ENCODE results near the gene CHMP5. TPM values are rescaled to one million over a fixed set of nuclear protein-coding genes. Genes with fewer than 3 reads are reported as not detected.

The CHMP5 gene
- 70.7 and 76.7 TPM in 2 replicates for total RNA-seq

GRCh38 chr9:33264473-33265177 lies at the start of gene CHMP5, which contains the start of gene BAG1:
CHMP5 (plus strand) TSS chr9:33265049; CDS start chr9:33265079, 30 bp downstream.
BAG1 (minus strand) TSS chr9:33264708.
- DNase-seq (ENCODE audit: low spot score): peak; percentile 99
- Mint-ChIP-seq H3K27me3 (ENCODE audit: insufficient read depth) (no peaks in the 10 kb centered on the region), H3K27ac (peak within 1 kb of the TSS; percentile 94), H3K36me3 (ENCODE audit: low read depth) (peaks cover 45% of the 10 kb centered on the region), H3K9me3 (no peaks in the 10 kb centered on the region), H3K4me3 (peak within 1 kb of the TSS; percentile 96), H3K4me1 (ENCODE audit: low read depth) (peaks cover 58% of the 10 kb centered on the region)
- intact Hi-C loops (cut with micrococcal nuclease): loop anchor here (1.0 to 5.0 kb wide), 11 partner anchors 26 to 784 kb away; partner anchors contain the start of genes APTX, B4GALT1, DNAJA1 and NFX1

- DNase-seq (ENCODE audit: low spot score): no peak
- intact Hi-C loops (cut with micrococcal nuclease): no loop called here
- no peak overlapping the region for H3K4me3 Mint-ChIP-seq
- peaks cover 29% of the 10 kb centered on the region for H3K4me1 Mint-ChIP-seq (ENCODE audit: low read depth)
- no peaks in the 10 kb centered on the region for H3K9me3 Mint-ChIP-seq
- peaks cover 17% of the 10 kb centered on the region for H3K27me3 Mint-ChIP-seq (ENCODE audit: insufficient read depth)
- no peaks in the 10 kb centered on the region for H3K36me3 Mint-ChIP-seq (ENCODE audit: low read depth)
- H3K27ac Mint-ChIP-seq: no peak overlapping the region
Measured at GRCh38 chr9:33220681-33221567, 43.9 kb upstream of the CHMP5 start.

GRCh38 chr9:33221568-33221884 lies 43.3 kb upstream of the CHMP5 start:
- intact Hi-C loops (cut with micrococcal nuclease): no loop called here
- Mint-ChIP-seq H3K36me3 (ENCODE audit: low read depth) (no peaks in the 10 kb centered on the region), H3K4me1 (ENCODE audit: low read depth) (peaks cover 33% of the 10 kb centered on the region), H3K4me3 (no peak overlapping the region), H3K9me3 (no peaks in the 10 kb centered on the region), H3K27me3 (ENCODE audit: insufficient read depth) (peaks cover 14% of the 10 kb centered on the region), H3K27ac (no peak overlapping the region)
- no peak for DNase-seq (ENCODE audit: low spot score)

- Mint-ChIP-seq H3K27me3 (ENCODE audit: insufficient read depth) (peaks cover 11% of the 10 kb centered on the region), H3K36me3 (ENCODE audit: low read depth) (no peaks in the 10 kb centered on the region), H3K4me3 (no peak overlapping the region), H3K27ac (no peak overlapping the region), H3K4me1 (ENCODE audit: low read depth) (peaks cover 38% of the 10 kb centered on the region), H3K9me3 (no peaks in the 10 kb centered on the region)
- intact Hi-C loops (cut with micrococcal nuclease): no loop called here
- DNase-seq (ENCODE audit: low spot score): no peak
Measured at GRCh38 chr9:33222031-33222430, 42.8 kb upstream of the CHMP5 start.

GRCh38 chr9:33223696-33224095 lies 41.2 kb upstream of the CHMP5 start:
- Mint-ChIP-seq H3K9me3 (no peaks in the 10 kb centered on the region), H3K27me3 (ENCODE audit: insufficient read depth) (no peaks in the 10 kb centered on the region), H3K27ac (no peak overlapping the region), H3K4me1 (ENCODE audit: low read depth) (peaks cover 38% of the 10 kb centered on the region), H3K4me3 (no peak overlapping the region), H3K36me3 (ENCODE audit: low read depth) (no peaks in the 10 kb centered on the region)
- no peak for DNase-seq (ENCODE audit: low spot score)
- intact Hi-C loops (cut with micrococcal nuclease): loop anchor here (2.0 kb wide), 1 partner anchor 21 kb away; no protein-coding TSS in a partner anchor

DNA sequence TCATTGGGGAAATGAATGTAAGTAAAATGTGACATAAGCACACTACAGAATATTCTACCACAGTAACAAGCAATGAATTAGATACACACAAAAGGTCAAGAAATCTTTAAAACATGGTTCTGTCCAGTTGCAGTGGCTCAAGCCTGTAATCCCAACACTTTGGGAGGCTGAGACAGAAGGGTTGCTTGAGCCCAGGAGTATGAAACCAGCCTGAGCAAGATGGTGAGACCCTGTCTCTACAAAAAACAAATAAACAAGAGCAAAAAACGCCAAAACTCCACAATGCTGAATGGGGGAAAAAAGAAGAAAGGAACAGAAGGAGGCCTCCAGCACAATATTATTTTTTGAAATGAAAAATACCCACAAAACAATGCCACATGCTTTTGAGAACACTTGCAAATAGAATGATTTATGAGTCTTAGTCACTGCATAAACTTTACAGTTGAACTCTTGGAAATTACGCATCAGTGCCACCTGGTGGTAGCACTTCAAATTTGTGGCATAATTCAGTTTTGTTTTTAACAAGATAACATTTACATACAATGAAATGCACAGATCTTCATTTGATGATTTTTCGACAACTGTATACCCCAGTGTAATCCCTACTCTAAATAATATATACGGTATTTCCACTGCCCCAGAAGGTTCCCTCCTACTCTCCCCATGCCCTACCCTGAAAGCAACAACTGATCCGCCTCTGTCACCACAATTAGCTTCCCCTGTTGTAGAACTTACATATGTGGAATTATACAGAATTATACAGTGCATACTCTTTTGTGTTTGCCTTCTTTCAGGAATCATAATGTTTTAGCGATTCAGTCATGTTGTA lies 39.3 kb upstream of the CHMP5 start:
- Mint-ChIP-seq H3K4me3 (no peak overlapping the region), H3K27me3 (ENCODE audit: insufficient read depth) (no peaks in the 10 kb centered on the region), H3K36me3 (ENCODE audit: low read depth) (no peaks in the 10 kb centered on the region), H3K27ac (peak overlapping the region; percentile 70), H3K4me1 (ENCODE audit: low read depth) (peaks cover 36% of the 10 kb centered on the region), H3K9me3 (no peaks in the 10 kb centered on the region)
- intact Hi-C loops (cut with micrococcal nuclease): loop anchor here (1.0 to 2.0 kb wide), 7 partner anchors 23 to 224 kb away; partner anchors contain the start of genes APTX, B4GALT1, BAG1 and SMU1
- DNase-seq (ENCODE audit: low spot score): peak; percentile 55

- no peaks in the 10 kb centered on the region for H3K36me3 Mint-ChIP-seq (ENCODE audit: low read depth)
- H3K4me1 Mint-ChIP-seq (ENCODE audit: low read depth): peaks cover 23% of the 10 kb centered on the region
- H3K4me3 Mint-ChIP-seq: no peak overlapping the region
- no peak overlapping the region for H3K27ac Mint-ChIP-seq
- no peaks in the 10 kb centered on the region for H3K9me3 Mint-ChIP-seq
- H3K27me3 Mint-ChIP-seq (ENCODE audit: insufficient read depth): no peaks in the 10 kb centered on the region
- intact Hi-C loops (cut with micrococcal nuclease): no loop called here
- DNase-seq (ENCODE audit: low spot score): no peak
Measured at GRCh38 chr9:33227008-33227398, 37.8 kb upstream of the CHMP5 start.

DNA sequence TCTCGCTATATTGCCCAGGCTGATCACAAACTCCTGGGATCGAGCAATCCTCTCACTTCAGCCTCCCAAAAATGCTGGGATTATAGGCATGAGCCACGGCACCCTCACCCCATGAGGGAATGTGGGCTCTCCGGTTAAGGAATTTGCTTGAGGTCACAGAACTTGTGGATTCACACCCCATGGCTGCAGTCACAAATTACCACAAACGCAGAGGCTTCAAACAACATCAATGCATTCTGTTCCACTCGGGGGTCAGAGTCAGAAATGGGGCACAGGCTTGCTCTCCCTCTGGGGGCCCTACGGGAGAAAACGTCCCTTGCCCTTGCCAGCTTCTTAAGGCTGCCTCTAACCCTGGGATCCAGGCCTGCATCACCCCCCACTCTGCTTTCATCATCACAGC lies 37.1 kb upstream of the CHMP5 start:
- no peaks in the 10 kb centered on the region for H3K27me3 Mint-ChIP-seq (ENCODE audit: insufficient read depth)
- H3K27ac Mint-ChIP-seq: no peak overlapping the region
- intact Hi-C loops (cut with micrococcal nuclease): no loop called here
- H3K4me1 Mint-ChIP-seq (ENCODE audit: low read depth): peaks cover 21% of the 10 kb centered on the region
- no peaks in the 10 kb centered on the region for H3K36me3 Mint-ChIP-seq (ENCODE audit: low read depth)
- no peak overlapping the region for H3K4me3 Mint-ChIP-seq
- H3K9me3 Mint-ChIP-seq: no peaks in the 10 kb centered on the region
- no peak for DNase-seq (ENCODE audit: low spot score)

DNA sequence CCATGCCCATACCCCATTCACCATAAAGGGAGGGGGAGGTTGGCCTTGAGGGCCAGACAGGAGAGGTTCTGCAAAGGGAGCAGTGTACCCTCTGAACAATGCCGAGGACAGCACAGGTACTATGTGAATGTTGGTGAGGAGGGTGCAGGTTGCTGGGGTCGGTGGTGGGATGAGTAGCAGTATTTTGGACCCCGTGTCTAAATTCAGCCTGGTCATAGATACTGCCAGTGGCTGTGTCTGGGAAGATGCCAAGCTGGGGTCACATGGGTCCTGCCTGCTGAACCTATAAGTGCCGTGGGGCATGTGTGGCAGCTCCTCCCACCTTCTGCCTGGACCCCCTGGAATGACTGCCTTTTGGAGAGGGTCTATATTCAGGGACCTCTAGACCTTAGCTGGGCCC lies 36.2 kb upstream of the CHMP5 start:
- Mint-ChIP-seq H3K27ac (no peak overlapping the region), H3K4me1 (ENCODE audit: low read depth) (peaks cover 18% of the 10 kb centered on the region), H3K27me3 (ENCODE audit: insufficient read depth) (no peaks in the 10 kb centered on the region), H3K9me3 (no peaks in the 10 kb centered on the region), H3K4me3 (no peak overlapping the region), H3K36me3 (ENCODE audit: low read depth) (no peaks in the 10 kb centered on the region)
- no peak for DNase-seq (ENCODE audit: low spot score)
- intact Hi-C loops (cut with micrococcal nuclease): no loop called here

DNA sequence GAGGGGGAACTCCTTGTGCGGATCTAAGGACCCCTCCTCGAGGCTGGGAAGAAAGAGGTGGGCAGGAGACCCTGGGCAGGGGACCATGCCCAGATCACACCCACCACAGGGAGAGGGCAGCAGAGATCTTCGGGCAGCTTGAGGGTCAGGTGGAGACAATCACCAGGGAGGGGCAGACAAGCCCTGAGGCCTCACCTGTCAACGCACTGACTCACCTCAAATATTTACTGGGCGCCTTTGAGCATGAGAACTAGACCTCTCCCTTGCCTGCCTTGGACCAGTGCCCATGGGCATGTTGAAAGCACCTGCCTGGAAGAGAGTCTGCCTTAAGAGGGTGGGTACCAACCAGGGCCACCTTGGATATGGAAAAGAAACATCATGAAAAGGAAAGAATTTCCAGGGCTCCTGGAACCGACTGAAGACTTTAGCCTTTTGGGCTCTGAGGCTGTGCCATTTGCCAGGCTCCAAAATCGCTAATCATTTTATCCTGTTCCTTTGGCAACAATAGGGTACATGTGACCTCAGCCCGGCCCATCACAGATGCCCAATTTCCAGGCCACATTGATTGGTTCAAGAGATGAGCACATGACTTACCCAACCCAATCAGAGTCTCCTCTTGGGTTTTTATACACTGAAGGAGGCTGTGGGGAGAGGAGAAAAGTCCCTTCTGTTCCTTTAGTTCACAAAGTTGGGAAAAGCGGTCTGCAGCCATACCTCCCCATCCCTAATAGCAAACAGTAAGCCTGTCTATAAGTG lies 35.3 kb upstream of the CHMP5 start:
- no peak for DNase-seq (ENCODE audit: low spot score)
- Mint-ChIP-seq H3K4me3 (no peak overlapping the region), H3K36me3 (ENCODE audit: low read depth) (no peaks in the 10 kb centered on the region), H3K27ac (no peak overlapping the region), H3K27me3 (ENCODE audit: insufficient read depth) (peaks cover under 1% of the 10 kb centered on the region), H3K9me3 (no peaks in the 10 kb centered on the region), H3K4me1 (ENCODE audit: low read depth) (peaks cover 18% of the 10 kb centered on the region)
- intact Hi-C loops (cut with micrococcal nuclease): no loop called here

DNA sequence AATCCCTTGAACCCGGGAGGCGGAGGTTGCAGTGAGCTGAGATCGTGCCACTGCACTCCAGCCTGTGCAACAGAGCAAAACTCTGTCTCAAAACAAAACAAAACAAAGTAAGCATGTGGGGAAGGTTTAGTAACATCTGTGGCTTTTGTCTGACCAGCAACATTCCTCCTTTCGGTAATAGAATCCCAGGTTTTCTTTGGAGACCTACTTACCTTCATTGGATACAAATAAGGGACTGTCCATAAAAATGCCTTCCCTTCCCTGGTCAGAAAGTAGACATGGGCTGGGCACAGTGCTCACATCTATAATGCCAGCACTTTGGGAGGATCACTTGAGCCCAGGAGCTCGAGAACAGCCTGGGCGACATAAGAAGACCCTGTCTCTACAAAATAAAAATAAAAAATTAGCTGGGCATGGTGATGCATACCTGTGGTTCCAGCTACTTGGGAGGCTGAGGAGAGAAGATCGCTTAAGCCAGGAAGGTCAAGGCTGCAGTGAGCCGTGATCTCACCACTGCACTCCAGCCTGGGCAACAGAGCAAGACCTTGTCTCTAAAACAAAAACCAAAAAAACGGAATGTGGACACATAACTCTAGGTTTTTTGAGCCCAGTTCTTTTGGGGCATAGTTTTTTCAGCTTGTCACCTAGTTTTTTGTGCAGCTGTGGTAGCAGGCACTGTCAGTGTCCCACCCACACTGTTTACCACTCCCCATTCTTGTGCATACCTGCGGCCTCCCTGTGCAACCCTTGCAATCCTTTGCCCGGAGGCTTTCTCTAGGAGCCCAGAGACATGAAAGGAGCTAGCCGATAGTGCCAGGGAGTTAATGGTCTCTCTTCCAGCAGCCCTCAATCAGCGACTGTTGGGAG lies 33.9 kb upstream of the CHMP5 start:
- Mint-ChIP-seq H3K27me3 (ENCODE audit: insufficient read depth) (peaks cover 7% of the 10 kb centered on the region), H3K27ac (no peak overlapping the region), H3K4me3 (no peak overlapping the region), H3K9me3 (no peaks in the 10 kb centered on the region), H3K4me1 (ENCODE audit: low read depth) (peaks cover 8% of the 10 kb centered on the region), H3K36me3 (ENCODE audit: low read depth) (no peaks in the 10 kb centered on the region)
- intact Hi-C loops (cut with micrococcal nuclease): no loop called here
- no peak for DNase-seq (ENCODE audit: low spot score)

Measured in activated T-helper 1 cell treated with anti-CD3 and anti-CD28 coated beads, Interleukin-12 subunit alpha, Interleukin-12 subunit beta, Interleukin-2, Interleukin-4 antibody, amounts not matched to agents 30 ng/mL and 10 ng/mL and 1 ng/mL, durations not matched to agents 14 hours and 24 hours and 36 hours (primary cell).